Articular chondrocyte of knee joint (primary cell): ENCODE results near the gene NIT1. TPM values are rescaled to one million over a fixed set of nuclear protein-coding genes. Genes with fewer than 3 reads are reported as not detected.

Experiments
- small RNA-seq: library from RNA; depleted of rRNA; stranded (forward); fragments of <200 nt; gene quantifications from one replicate; pipeline ENCODE3, GENCODE V24; 2012
- total RNA-seq: library from RNA; depleted of rRNA; stranded (reverse); fragments of >200 nt; gene quantifications from 2 replicates; pipeline ENCODE4 v1.2.3, GENCODE V29; 2012

Gene NIT1, protein sequence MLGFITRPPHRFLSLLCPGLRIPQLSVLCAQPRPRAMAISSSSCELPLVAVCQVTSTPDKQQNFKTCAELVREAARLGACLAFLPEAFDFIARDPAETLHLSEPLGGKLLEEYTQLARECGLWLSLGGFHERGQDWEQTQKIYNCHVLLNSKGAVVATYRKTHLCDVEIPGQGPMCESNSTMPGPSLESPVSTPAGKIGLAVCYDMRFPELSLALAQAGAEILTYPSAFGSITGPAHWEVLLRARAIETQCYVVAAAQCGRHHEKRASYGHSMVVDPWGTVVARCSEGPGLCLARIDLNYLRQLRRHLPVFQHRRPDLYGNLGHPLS
- total RNA-seq: 19.1 and 21.4 TPM in 2 replicates

DNA sequence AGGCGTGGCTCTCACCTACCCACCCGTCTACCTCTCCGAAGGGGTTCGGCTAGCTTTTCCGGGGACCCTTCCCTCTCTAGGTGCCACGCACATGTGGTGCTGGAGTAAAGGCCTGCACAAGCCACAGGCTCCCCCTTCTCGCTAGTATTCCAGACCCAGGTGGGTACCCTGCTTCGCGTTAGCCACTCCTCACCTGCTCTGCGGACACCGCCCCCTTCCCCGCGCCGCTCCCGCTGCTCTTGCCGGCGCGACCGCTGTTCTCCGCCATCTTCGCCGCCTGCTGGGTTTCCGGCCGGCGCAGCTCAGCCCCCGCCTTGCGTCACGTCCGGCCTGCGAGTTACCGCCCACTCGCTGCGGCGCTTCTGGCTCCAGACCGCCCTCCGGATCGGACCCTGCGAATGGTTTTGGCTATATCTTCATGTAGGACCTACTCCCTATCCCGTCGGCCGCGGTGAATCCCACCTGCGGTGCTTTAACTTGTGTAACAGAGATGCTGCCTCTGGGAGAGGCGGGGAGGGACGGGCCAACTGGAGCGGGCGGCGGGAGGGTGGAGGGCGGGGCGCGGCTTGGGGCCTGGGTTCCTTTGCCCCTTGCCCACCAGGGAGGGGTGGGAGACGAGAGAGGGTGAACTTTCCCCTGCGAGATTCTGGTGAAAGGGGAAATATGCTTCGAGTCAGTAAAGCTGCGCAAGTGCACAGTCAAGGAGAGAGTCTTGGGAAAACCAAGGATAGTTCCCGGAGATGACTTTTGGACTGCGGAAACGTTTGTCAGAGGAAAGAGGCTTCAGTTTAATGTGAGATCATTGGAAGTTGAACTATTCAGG, at the start of gene NIT1, which contains the start of gene PFDN2:
NIT1 (plus strand) TSS at position 347 of the 823 bp plus-strand sequence; CDS start at position 419, 72 bp downstream.
PFDN2 (minus strand) TSS at position 279 of the 823 bp plus-strand sequence; CDS start at position 268, 11 bp downstream.

GRCh38 chr1:161069731-161070270, 48.1 kb upstream of the NIT1 start, which contains the start of gene ARHGAP30:
ARHGAP30 (minus strand) TSS chr1:161069891; CDS start chr1:161069624, 267 bp downstream.

GRCh38 chr1:161089251-161089924, 28.5 kb upstream of the NIT1 start, which contains the start of gene NECTIN4:
NECTIN4 (minus strand) TSS chr1:161089558; CDS start chr1:161089296, 262 bp downstream.

GRCh38 chr1:161098210-161099068, 19.5 kb upstream of the NIT1 start, which contains the start of gene KLHDC9:
KLHDC9 (plus strand) TSS chr1:161098361; CDS start chr1:161098536, 175 bp downstream.

GRCh38 chr1:161132410-161133219, 14.7 kb downstream of the NIT1 start, which contains the start of gene DEDD:
DEDD (minus strand) TSS chr1:161132667; CDS start chr1:161124462, 8,205 bp downstream.

DNA sequence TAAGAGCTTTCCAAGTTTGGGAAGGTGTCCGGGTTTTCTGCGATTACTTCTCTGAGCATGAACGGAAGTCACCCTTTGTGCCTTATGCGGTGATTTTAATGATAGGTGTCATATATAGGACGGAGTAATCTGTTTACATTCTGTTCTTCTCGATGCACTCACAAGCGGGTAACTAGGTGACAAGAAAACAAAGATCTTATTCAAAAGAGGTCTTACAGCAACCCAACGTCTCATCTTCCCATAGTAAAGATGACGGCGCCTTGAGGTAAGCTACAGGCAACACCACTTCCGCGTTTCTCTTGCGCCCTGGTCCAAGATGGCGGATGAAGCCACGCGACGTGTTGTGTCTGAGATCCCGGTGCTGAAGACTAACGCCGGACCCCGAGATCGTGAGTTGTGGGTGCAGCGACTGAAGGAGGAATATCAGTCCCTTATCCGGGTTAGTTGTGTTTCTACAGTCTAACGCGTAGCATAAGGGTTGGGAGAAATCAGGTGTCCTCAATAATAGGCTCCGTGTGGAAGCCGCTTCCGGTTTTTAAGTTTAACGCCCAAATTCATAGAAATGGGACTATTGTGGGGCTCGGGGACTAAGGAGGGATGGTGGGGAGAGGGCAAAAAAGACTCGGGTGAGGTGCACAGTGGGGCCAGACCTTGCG, 35.9 kb downstream of the NIT1 start, which contains the start of gene UFC1:
UFC1 (plus strand) TSS at position 297 of the 656 bp plus-strand sequence; CDS start at position 317, 20 bp downstream.

GRCh38 chr1:161159087-161159912, 41.4 kb downstream of the NIT1 start, which contains the start of gene USP21:
USP21 (plus strand) TSS chr1:161159500; CDS start chr1:161160641, 1,141 bp downstream.

GRCh38 chr1:161165742-161166668, 48.1 kb downstream of the NIT1 start, which contains the start of gene PPOX:
PPOX (plus strand) TSS chr1:161166426; CDS start chr1:161166848, 422 bp downstream.

Small RNA genes within 50 kb of the gene (small RNA-seq; reads per million reads assigned to genes)
- gene RF01225: not detected

Other genes with a start within 250 kb of the NIT1 start
- gene ITLN1, start 232.9 kb upstream of the NIT1 start, total RNA-seq: not detected in 2 replicates
- gene ITLN2, start 163.3 kb upstream of the NIT1 start, total RNA-seq: not detected in 2 replicates
- gene F11R, start 97.0 kb upstream of the NIT1 start, total RNA-seq: 0.78 and 0.86 TPM in 2 replicates
- 5.6 and 6.1 TPM in 2 replicates for gene TSTD1, start 79.1 kb upstream of the NIT1 start, total RNA-seq
- 45.6 and 49.1 TPM in 2 replicates for gene USF1, start 72.1 kb upstream of the NIT1 start, total RNA-seq
- gene ARHGAP30, start 48.2 kb upstream of the NIT1 start, total RNA-seq: under 0.01 TPM in 1 of 2 replicates, not detected in the other
- gene NECTIN4, start 28.5 kb upstream of the NIT1 start, total RNA-seq: 0.13 TPM in 1 of 2 replicates, not detected in the other
- gene KLHDC9, start 19.7 kb upstream of the NIT1 start, total RNA-seq: 1.4 TPM in 2 replicates
- gene PFDN2, start 68 bp upstream of the NIT1 start, total RNA-seq: 22.2 and 23.6 TPM in 2 replicates
- gene DEDD, start 14.6 kb downstream of the NIT1 start, total RNA-seq: 28.6 and 33.5 TPM in 2 replicates
- 133 TPM in 2 replicates for gene UFC1, start 35.9 kb downstream of the NIT1 start, total RNA-seq
- gene USP21, start 41.4 kb downstream of the NIT1 start, total RNA-seq: 5.4 and 5.7 TPM in 2 replicates
- 6.8 and 10.2 TPM in 2 replicates for gene PPOX, start 48.3 kb downstream of the NIT1 start, total RNA-seq
- gene B4GALT3, start 59.4 kb downstream of the NIT1 start, total RNA-seq: 11.2 and 16.2 TPM in 2 replicates
- 0.43 and 0.52 TPM in 2 replicates for gene ADAMTS4, start 80.9 kb downstream of the NIT1 start, total RNA-seq
- gene NDUFS2, start 84.3 kb downstream of the NIT1 start, total RNA-seq: 63.6 and 75.3 TPM in 2 replicates
- gene FCER1G, start 97.2 kb downstream of the NIT1 start, total RNA-seq: not detected in 2 replicates
- not detected in 2 replicates for gene APOA2, start 105.5 kb downstream of the NIT1 start, total RNA-seq
- 7.5 and 9.4 TPM in 2 replicates for gene TOMM40L, start 108.0 kb downstream of the NIT1 start, total RNA-seq
- not detected in 2 replicates for gene NR1I3, start 120.1 kb downstream of the NIT1 start, total RNA-seq
- not detected in 2 replicates for gene PCP4L1, start 140.6 kb downstream of the NIT1 start, total RNA-seq
- 0.65 and 1.8 TPM in 2 replicates for gene MPZ, start 191.9 kb downstream of the NIT1 start, total RNA-seq
- 24.7 and 61.3 TPM in 2 replicates for gene SDHC, start 196.3 kb downstream of the NIT1 start, total RNA-seq
- gene CFAP126, start 249.8 kb downstream of the NIT1 start, total RNA-seq: not detected in 2 replicates